Measurements from ENCODE around the gene ABCA7.

Gene ABCA7

DNA sequence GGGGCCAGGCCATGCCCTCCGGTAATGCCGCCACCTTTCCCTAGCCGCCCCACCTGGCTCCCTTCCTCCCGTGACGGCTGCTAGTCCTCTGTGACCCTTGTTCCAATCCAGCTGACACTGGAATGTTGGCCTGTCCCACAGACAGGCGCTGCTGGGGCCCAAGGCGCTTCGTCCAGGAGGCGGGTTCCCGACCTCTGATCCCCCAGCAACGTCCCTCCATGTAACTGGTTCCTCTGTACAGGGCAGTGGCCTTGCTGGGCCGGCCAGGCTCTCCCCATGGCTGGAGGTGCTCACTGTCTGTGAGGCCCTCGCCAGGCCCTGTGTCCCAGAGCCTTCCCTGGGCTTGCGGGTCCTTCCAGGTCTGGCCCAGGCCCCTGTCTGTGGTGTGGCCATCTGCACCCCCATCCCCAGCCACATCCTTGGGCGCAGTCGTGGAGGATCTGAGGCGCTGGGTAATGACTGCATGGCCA lies 46.5 kb upstream of the ABCA7 start:
- H3K4me3 ChIP-seq (ENCODE audit: low read length), result no peak overlapping the region
- no peak overlapping the region for H3K27ac ChIP-seq (ENCODE audit: low read length)
- H3K4me2 ChIP-seq (ENCODE audit: low read depth, low read length), result no peak overlapping the region
- peaks cover 7% of the 10 kb centered on the region; the same call in 1 of the 2 replicates for H3F3A ChIP-seq (ENCODE audit: insufficient read depth, low read length)
- H3K9ac ChIP-seq (ENCODE audit: low read length), result no peak overlapping the region
- TF ChIP-seq EZH2 (optimal IDR thresholded peaks at IDR 0.05; ENCODE audit: low read depth, low read length) (no peak), EZH2phosphoT487 (IDR thresholded peaks at IDR 0.05; ENCODE audit: low read length) (no peak)
- TF ChIP-seq, protein P1, sequence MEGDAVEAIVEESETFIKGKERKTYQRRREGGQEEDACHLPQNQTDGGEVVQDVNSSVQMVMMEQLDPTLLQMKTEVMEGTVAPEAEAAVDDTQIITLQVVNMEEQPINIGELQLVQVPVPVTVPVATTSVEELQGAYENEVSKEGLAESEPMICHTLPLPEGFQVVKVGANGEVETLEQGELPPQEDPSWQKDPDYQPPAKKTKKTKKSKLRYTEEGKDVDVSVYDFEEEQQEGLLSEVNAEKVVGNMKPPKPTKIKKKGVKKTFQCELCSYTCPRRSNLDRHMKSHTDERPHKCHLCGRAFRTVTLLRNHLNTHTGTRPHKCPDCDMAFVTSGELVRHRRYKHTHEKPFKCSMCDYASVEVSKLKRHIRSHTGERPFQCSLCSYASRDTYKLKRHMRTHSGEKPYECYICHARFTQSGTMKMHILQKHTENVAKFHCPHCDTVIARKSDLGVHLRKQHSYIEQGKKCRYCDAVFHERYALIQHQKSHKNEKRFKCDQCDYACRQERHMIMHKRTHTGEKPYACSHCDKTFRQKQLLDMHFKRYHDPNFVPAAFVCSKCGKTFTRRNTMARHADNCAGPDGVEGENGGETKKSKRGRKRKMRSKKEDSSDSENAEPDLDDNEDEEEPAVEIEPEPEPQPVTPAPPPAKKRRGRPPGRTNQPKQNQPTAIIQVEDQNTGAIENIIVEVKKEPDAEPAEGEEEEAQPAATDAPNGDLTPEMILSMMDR (IDR thresholded peaks at IDR 0.05; ENCODE audit: low read length), result no peak
- peaks cover 5% of the 10 kb centered on the region for H3K4me1 ChIP-seq (ENCODE audit: low read length)
- H4K20me1 ChIP-seq (ENCODE audit: insufficient read depth, low read length), result no peaks in the 10 kb centered on the region
- no peaks in the 10 kb centered on the region for H3K79me2 ChIP-seq (ENCODE audit: low read length)
- peaks cover 10% of the 10 kb centered on the region for H3K27me3 ChIP-seq (replicated peaks; ENCODE audit: insufficient read depth, low read length)
- no peak overlapping the region for H2AFZ ChIP-seq (ENCODE audit: low read length)
- no peak for DNase-seq
- H3K9me2 ChIP-seq (replicated peaks; ENCODE audit: insufficient read depth, low read length), result no peaks in the 10 kb centered on the region
- H3K36me3 ChIP-seq (replicated peaks; ENCODE audit: insufficient read depth, low read length), result 0 out of 2 replicates have a peak, but pooled peaks cover 5% of the 10 kb centered on the region
- no peaks in the 10 kb centered on the region for H3K9me3 ChIP-seq (replicated peaks; ENCODE audit: insufficient read depth, low read length)

DNA sequence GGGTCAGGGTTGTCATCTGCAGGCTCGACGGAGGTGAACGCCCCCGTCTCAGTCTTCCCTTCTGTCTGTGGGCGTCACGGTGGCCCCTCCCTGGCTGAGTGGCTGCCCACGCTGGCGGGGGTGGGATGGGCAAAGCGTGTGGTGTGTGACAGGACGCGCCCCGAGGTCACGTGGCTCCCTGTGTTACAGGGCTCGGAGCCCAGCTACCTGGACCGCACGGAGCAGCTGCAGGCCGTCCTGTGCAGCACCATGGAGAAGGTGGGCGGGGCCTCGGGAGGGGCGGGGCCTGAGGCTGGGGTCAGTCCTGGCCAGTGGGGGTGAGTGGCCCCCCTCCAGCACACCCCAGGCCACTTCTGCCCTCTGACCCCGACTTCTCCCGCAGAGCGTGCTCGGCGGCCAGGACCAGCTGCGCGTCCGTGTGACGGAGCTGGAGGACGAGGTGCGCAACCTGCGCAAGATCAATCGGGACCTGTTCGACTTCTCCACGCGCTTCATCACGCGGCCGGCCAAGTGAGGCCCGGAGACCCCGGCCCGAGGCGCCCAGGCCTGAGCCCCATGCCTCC lies 46.0 kb upstream of the ABCA7 start:
- H3K4me2 ChIP-seq (ENCODE audit: low read depth, low read length), result no peak overlapping the region
- H4K20me1 ChIP-seq (ENCODE audit: insufficient read depth, low read length), result no peaks in the 10 kb centered on the region
- H3K36me3 ChIP-seq (replicated peaks; ENCODE audit: insufficient read depth, low read length), result 0 out of 2 replicates have a peak, but pooled peaks cover 5% of the 10 kb centered on the region
- no peak overlapping the region for H3K9ac ChIP-seq (ENCODE audit: low read length)
- no peaks in the 10 kb centered on the region for H3K9me2 ChIP-seq (replicated peaks; ENCODE audit: insufficient read depth, low read length)
- H3K9me3 ChIP-seq (replicated peaks; ENCODE audit: insufficient read depth, low read length), result no peaks in the 10 kb centered on the region
- H3K4me3 ChIP-seq (ENCODE audit: low read length), result no peak overlapping the region
- no peak overlapping the region for H2AFZ ChIP-seq (ENCODE audit: low read length)
- H3K27me3 ChIP-seq (replicated peaks; ENCODE audit: insufficient read depth, low read length), result peaks cover 15% of the 10 kb centered on the region
- peaks cover 5% of the 10 kb centered on the region for H3K4me1 ChIP-seq (ENCODE audit: low read length)
- H3K79me2 ChIP-seq (ENCODE audit: low read length), result no peaks in the 10 kb centered on the region
- no peak for TF ChIP-seq EZH2phosphoT487 (IDR thresholded peaks at IDR 0.05; ENCODE audit: low read length)
- TF ChIP-seq, protein P1 (IDR thresholded peaks at IDR 0.05; ENCODE audit: low read length), result no peak
- TF ChIP-seq EZH2 (optimal IDR thresholded peaks at IDR 0.05; ENCODE audit: low read depth, low read length), result no peak
- no peak for DNase-seq
- H3F3A ChIP-seq (ENCODE audit: insufficient read depth, low read length), result peaks cover 7% of the 10 kb centered on the region; the same call in 1 of the 2 replicates
- no peak overlapping the region for H3K27ac ChIP-seq (ENCODE audit: low read length)

DNA sequence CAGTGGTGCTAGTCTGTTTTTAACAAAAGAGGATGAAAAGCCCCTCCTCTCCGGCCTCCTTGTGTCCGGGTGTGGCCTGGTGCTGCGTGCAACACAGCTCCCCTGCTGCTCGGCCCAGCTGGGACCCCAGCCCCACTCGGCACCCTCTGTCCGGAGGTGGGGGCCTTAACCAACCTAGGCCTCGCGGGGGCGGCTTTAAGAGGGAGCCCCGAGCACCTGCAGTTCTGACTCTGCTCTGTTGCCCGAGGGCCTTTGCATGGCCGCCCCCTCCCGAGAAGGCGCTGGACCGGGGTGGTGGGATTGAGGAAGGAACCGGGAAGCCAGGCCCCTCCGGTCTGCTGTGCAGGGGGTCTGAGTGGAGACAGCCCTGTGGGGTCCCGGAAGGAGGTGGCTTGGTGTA lies 45.4 kb upstream of the ABCA7 start:
- Histone ChIP-seq H3K9me2 (replicated peaks; ENCODE audit: insufficient read depth, low read length) (no peaks in the 10 kb centered on the region), H2AFZ (ENCODE audit: low read length) (no peak overlapping the region), H4K20me1 (ENCODE audit: insufficient read depth, low read length) (no peaks in the 10 kb centered on the region), H3K27me3 (replicated peaks; ENCODE audit: insufficient read depth, low read length) (peaks cover 21% of the 10 kb centered on the region), H3K79me2 (ENCODE audit: low read length) (no peaks in the 10 kb centered on the region), H3K4me1 (ENCODE audit: low read length) (peaks cover 5% of the 10 kb centered on the region), H3K9ac (ENCODE audit: low read length) (no peak overlapping the region), H3K4me2 (ENCODE audit: low read depth, low read length) (no peak overlapping the region), H3K27ac (ENCODE audit: low read length) (no peak overlapping the region), H3K9me3 (replicated peaks; ENCODE audit: insufficient read depth, low read length) (no peaks in the 10 kb centered on the region), H3K4me3 (ENCODE audit: low read length) (no peak overlapping the region), H3K36me3 (replicated peaks; ENCODE audit: insufficient read depth, low read length) (0 out of 2 replicates have a peak, but pooled peaks cover 5% of the 10 kb centered on the region), H3F3A (ENCODE audit: insufficient read depth, low read length) (peaks cover 7% of the 10 kb centered on the region; the same call in 1 of the 2 replicates)
- DNase-seq, result no peak
- TF ChIP-seq, protein P1 (IDR thresholded peaks at IDR 0.05; ENCODE audit: low read length), result no peak
- TF ChIP-seq EZH2 (optimal IDR thresholded peaks at IDR 0.05; ENCODE audit: low read depth, low read length) (no peak), EZH2phosphoT487 (IDR thresholded peaks at IDR 0.05; ENCODE audit: low read length) (no peak)
